RPMI8226 (cell line): ENCODE results near the gene CCDC12.
A peak's percentile ranks its signal among the peaks of the same experiment; 100 is the strongest.

Source experiments
- DNase-seq: peaks from one replicate; pipeline ENCODE4 v3.0.0-alpha.2; 2015

CCDC12 gene

DNA sequence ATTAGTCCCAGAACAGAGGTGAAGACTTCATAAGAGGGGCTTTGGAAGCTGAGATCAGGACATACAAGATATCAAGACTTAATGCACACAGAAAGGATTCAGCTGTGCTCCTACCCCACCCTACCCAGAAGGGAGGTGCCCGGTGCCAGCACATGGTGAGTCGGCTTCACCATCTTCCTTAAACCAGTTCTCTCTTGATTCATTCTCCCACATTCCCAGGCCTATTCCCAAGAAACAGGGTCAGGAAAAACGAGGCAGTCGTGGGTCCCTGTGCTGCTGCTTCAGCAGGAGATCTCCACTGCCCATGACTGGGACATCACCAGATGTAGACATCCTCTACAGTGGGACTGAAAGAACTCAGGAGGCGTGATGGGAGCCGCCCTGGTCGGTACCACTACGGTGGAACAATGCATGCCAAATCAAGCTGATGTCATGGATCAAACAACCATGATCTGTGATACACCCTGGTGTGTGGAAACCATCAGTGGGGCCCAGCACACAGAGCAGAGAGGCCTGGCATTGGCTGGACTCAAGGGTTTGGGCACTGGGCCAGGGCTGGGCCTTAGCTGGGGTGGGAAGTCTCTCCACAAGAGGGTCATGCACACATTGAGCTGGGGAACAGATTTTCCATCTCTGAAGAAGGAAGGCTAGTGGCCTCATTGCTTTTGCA, 41.9 kb downstream of the CCDC12 start:
- no peak for DNase-seq

GRCh38 chr3:46934072-46934471, 42.5 kb downstream of the CCDC12 start:
- no peak for DNase-seq

DNA sequence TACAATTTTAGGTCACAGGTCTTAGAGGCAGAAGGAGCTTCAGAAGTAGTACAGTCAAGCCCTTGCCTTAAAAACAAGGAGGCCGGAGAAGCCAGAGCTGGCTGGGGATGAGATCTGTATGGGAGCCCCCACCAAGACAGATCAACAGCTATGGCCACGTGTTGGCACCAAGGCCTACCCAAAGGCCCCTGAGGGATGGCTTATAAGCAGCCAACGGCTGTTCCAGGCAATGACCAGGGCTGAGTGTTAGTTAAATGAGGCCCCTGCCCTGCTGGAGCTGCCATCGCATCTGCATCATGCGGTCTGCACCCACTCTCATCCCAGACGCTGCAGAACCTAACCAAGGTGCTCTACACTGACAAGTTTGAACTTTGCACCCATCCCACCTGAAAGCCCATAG, 43.3 kb downstream of the CCDC12 start:
- no peak for DNase-seq

- no peak for DNase-seq
Observed at GRCh38 chr3:46932455-46933225, 43.9 kb downstream of the CCDC12 start.

DNA sequence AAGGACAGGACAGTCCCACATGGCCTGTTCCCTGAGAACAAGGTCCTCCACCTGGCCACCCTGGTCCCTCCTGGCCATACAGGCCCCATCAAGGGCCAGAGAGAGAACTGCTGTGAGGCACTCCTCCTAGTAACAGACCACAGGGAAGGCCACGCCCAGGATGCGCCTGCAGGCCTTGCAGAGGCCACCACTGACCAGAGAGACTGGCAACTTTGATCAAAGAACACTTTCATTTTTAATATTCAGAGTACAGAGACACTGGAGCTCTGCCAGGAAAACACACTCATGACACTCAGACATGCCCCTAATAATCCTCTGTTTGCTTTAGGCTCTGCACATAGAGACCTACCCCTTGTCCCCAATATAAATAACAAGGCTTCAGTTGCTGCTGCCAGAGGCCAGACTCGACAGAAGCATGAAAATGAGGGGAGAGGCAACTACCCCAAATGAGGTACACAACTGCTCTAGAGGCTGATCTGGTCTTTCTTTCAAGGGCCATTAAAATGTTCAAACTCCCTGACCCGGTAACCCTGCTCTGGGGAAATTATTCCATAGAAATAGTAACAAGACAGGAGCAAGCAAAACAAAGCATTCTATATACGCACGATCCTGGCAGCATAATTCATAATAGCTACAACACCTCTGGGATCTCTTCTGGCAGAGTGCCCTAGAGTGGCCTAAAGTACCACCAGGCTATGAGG, 44.8 kb downstream of the CCDC12 start:
- DNase-seq = peak; percentile 65

GRCh38 chr3:46930945-46931403, 45.6 kb downstream of the CCDC12 start:
- DNase-seq = peak; percentile 29

- DNase-seq = no peak
Observed at GRCh38 chr3:46930166-46930944, 46.2 kb downstream of the CCDC12 start.

- DNase-seq = peak; percentile 87
Observed at GRCh38 chr3:46929324-46929723, 47.2 kb downstream of the CCDC12 start.

- DNase-seq = peak; percentile 66
Observed at GRCh38 chr3:46928282-46928681, 48.3 kb downstream of the CCDC12 start.

DNA sequence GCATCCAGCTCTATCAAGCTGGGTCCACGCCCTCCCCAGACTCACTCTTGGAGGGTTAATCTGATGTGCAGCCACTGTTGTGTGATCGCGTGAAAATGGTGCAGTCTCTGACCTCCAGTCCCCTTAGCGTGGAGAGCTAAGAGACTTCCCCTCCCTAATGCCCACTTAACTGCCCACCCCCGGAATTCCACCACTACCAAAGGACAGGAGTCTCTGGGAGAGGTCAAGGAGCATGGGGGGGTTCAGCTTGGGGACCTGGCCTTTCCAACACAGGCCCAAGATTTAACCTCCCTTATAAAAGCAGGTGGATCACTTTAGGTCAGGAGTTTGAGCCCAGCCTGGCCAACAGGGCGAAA, 48.8 kb downstream of the CCDC12 start:
- no peak for DNase-seq

DNA sequence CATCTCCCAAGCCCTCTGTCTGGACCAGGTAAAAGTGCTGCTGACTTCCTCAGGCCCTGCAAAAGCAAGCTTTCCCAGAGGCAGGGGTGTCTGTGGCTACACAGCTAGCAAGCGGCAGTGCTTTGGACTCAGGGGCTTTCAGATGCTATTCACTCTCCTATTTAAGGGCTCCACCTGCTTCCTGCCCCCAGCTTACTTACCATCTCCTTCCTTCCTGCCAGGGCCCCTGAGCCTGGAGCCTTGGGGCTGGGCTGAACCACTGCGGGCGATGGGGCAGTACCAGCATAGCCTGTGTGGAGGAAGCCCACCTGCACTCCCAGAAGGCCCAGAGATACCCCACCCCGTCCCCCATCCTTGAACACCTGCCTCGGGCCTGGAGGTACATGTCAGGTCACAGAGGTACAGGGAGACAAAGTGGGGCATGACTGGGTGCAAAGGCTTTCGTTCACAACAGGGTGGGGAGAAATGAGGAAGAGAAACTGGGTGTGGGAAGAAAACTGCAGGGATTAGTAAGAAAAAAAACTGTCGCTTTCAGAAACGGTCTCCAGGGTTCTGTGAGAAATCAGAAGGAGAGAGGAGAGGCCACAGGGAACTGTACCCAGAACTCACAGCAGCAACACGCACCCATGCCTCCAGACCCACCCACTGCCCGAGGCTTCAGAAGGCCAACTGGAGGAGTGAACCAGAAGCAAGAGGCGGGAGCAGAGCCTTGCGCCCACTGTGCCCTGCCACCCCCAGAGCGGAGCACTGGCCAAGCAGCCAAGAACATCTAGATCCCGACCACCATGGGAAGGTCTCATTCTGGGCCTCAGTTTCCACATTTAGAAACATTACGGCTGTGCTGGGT, 49.5 kb downstream of the CCDC12 start:
- peak; percentile 88 for DNase-seq

DNA sequence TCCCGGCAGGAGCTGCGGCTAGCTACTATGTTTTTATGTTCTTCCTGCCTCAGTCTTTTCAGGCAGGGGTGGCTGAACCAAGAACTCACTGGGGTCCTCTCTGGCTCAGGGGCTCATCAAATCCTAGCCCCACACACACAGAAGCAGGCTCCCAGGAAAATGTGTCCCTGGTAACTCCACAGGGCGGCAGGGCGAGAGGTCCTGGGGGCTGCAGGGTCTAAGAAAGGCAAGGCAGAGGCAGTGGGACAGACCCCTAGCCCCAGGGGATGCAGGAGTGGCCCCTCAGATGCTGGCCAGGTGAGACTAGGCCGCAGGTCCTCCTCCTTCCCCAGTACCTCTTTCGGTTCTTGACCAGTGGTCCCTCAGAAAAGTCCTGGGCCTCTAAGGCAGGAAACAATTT, 50.1 kb downstream of the CCDC12 start:
- no peak for DNase-seq

- no peak for DNase-seq
Observed at GRCh38 chr3:46926039-46926438, 50.5 kb downstream of the CCDC12 start.

DNA sequence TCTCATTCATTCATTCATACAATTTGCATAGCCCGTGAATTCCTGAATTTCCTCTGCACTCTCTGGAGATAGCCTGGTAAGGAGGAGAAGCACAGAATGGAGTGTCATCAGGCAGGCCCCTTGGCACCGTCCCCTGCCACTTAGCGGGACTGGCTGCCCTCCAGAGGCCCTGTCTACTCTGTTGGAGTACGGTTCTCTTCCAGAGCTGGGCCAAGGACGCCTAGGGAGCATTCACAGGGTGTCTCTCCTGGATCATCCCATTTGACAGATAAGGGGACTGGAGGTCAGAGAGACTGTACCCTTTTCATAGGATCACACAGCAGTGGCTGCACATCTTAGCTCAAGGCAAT, 51.0 kb downstream of the CCDC12 start:
- no peak for DNase-seq

DNA sequence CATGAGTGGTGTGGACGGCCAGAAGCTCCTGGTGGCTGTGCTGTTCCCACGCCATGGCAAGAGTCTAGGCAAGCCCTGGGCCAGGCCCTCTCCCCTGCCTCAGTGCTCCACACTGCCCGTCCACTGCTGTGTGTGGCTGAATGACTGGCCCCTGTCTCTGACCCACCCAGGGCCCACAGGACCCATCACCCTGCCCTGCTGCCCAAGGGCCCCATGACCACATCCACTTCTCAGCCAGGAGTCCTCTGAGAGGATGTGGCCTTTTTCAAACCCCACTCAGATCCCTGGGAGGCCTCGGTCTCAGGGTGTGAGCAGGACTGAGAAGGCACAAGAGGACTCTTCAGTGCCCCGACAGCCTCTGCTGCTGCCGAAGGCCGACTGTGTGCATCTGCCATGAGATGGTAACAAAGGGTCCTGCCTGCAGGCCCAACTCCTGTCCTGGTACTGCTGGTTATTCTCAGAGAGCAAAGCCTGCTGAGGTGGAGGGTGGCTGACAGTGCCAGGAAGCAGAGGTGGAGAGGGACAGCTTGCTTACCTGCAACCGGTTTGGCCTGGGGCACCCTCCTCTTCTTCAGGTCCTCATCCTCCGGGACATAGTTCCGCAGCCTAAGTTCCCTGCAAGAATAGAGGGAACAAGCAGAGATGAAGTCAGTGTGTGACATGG, 51.5 kb downstream of the CCDC12 start:
- DNase-seq = no peak

GRCh38 chr3:46923559-46924350, 52.8 kb downstream of the CCDC12 start:
- DNase-seq = no peak

DNA sequence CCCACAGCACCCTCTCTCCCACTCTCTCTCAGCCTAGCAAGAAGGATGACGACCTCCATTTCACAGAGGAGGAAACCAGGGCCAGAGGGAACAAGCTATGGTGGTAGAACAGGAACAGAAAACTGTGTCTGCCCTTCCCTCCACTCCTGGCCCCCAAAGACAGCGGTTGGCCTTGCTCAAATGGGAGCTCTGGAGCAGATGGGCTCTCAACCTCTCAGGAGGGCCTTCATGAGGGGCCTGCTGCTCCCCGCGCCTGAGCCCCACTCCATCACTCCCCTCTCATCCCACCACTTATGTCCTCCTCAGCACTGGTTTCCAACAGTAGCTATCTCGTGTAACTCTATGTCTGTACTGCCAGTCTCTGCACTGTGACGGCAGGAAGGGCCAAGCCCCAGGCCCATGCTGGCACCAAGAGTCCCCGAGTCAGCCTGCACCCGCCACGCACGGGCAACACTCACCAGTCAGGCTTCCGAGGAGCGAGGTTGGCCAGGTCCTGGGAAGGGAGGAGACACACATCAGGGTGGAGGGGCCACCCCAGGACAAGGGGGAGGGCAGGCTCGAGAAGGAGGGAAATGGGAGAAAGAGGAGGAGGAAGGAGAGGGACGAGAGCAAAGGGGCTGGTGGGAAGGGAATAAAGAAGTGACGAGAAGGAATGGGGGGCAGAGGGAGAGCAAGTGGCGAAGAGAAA, 53.5 kb downstream of the CCDC12 start:
- no peak for DNase-seq

GRCh38 chr3:46922426-46922825, 54.1 kb downstream of the CCDC12 start:
- no peak for DNase-seq

GRCh38 chr3:46921871-46922271, 54.7 kb downstream of the CCDC12 start:
- no peak for DNase-seq

DNA sequence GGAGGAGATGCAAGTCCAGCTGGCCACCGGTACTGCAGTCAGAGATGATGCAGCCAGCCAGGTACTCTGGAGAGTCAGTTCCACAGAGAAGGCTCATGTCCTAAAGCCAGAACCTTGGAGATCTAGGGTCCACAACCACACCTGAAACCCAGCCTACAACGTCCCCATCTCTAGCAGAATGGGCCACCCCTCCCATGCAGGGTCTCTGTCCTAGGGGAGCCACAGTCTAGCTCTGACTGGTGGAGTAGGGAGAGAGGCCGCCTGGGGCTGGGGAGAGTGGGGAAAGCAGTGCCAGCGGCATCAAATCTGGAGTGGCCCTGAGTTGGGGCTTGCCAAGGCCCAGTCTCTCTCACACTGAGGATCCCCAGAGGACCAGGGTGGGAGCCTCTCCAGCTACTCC, 55.5 kb downstream of the CCDC12 start:
- DNase-seq = no peak
